HG03175 (cell line): ENCODE measurements around the gene NOL12.
"Not testable (repeated sequence)": the region's sequence is repeated elsewhere in the genome, so short reads cannot be mapped to it uniquely, and the experiment has no call there.

Experiments
- ATAC-seq: cut with Tn5 transposase; IDR thresholded peaks from one replicate; pipeline ENCODE4 v1.9.1; 2021; ENCODE audit warnings: mild to moderate bottlenecking, moderate library complexity; ENCODE audit not compliant: unreplicated experiment

NOL12 gene

GRCh38 chr22:37710675-37711074, 24.5 kb downstream of the NOL12 start:
- no peak for ATAC-seq

GRCh38 chr22:37711490-37711889, 25.3 kb downstream of the NOL12 start:
- ATAC-seq: no peak

- ATAC-seq: no peak
These were observed 27.6 kb downstream of the NOL12 start for GRCh38 chr22:37713761-37714160.

GRCh38 chr22:37714634-37715033, 28.5 kb downstream of the NOL12 start:
- no peak for ATAC-seq

- no peak for ATAC-seq
These were observed 29.6 kb downstream of the NOL12 start for GRCh38 chr22:37715760-37716159.

- ATAC-seq: no peak
These were observed 30.6 kb downstream of the NOL12 start for GRCh38 chr22:37716708-37717107.

- not testable (repeated sequence) for ATAC-seq
These were observed 31.1 kb downstream of the NOL12 start for GRCh38 chr22:37717235-37717634.

- not testable (repeated sequence) for ATAC-seq
These were observed 31.7 kb downstream of the NOL12 start for GRCh38 chr22:37717746-37718305.

GRCh38 chr22:37725551-37726240, 39.6 kb downstream of the NOL12 start:
- ATAC-seq: no peak

GRCh38 chr22:37726241-37726887, 40.2 kb downstream of the NOL12 start:
- ATAC-seq: no peak

GRCh38 chr22:37728620-37729019, 42.5 kb downstream of the NOL12 start:
- no peak for ATAC-seq

- ATAC-seq: no peak
These were observed 45.8 kb downstream of the NOL12 start for GRCh38 chr22:37731804-37732471.

- ATAC-seq: no peak
These were observed 46.8 kb downstream of the NOL12 start for GRCh38 chr22:37732699-37733607.

GRCh38 chr22:37733625-37734401, 47.7 kb downstream of the NOL12 start:
- no peak for ATAC-seq

- ATAC-seq: no peak
These were observed 48.2 kb downstream of the NOL12 start for GRCh38 chr22:37734402-37734700.

- ATAC-seq: no peak
These were observed 48.9 kb downstream of the NOL12 start for GRCh38 chr22:37734964-37735451.

- ATAC-seq: no peak
These were observed 52.9 kb downstream of the NOL12 start for GRCh38 chr22:37739035-37739434.

- no peak for ATAC-seq
These were observed 53.5 kb downstream of the NOL12 start for GRCh38 chr22:37739611-37740049.

GRCh38 chr22:37740455-37741311, 54.5 kb downstream of the NOL12 start:
- ATAC-seq: no peak
